NCI-H2227 (cell line): Measurements from ENCODE around the gene MTMR1.

Source experiments
- DNase-seq: peaks from one replicate; lab custom pipeline; 2025; ENCODE audit not compliant: unreplicated experiment; lab: John Stamatoyannopoulos, UW

MTMR1 gene

DNA sequence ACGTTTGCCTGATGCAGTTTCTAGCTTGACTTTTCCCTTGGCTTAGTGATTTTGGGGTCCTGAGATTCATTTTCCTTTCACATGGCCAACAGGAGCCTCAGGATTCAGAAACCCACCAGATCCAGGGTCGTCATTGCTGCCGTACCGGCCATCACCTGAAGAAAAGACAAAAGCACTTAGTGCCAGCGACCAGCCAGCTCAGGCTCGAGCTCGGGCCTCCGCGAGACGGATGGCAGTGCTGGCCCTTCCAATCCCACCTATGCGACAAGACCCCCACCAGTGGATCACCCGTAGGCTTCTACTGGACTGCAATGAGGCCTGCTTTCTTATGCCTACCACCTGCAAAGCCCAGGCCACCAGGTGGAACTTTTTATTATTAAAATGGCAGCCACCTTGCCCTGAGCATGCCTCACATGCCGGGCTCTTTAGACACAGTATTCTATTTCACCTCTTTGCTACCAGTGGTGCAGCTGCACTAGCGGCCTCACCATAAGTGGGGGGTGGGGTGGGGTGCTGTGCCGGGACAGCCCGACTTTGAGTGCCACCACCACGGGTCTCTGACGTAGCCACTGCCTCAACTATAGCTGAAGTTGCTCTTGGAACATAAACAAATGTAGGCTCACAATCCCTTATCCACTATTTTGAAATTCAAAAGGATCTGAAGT is 84.3 kb downstream of the MTMR1 start:
- no peak for DNase-seq

DNA sequence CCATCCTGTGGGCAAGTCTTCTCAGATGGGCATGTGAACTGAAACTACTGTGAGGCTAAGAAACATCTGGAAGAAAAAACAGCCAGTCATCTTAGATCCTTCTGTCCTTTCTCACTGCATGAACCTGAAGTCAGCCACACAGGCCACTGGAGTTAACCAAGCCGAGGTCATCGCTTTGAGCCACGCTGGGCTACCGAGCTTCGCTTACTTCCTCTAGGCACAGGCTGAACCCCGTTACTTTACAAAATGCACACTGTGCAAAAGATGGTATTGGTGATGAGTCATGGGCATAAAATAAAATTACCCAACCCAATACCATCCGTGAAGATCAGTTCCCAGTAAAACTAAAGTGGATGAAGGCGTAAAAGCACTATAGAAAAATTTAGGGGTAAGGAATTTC is 86.2 kb downstream of the MTMR1 start:
- DNase-seq = no peak

DNA sequence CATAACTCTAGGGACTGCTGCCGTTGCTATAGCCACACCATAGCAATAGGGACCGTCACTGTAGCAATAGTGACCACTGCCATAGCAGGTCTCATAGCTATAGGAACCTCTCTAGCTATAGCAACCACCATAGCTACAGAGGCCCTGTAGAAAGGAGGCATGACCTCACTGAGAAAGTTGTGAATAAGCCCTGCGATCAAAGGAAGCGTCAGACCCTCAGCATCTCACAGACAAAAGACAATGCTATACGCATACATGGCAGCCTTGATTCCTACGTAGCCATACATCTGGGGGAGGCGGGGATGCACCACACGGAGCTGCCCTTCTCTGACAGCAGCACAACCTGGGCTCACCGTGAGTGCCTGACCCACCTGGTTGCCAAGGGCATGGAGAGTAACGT is 88.5 kb downstream of the MTMR1 start:
- DNase-seq = no peak

DNA sequence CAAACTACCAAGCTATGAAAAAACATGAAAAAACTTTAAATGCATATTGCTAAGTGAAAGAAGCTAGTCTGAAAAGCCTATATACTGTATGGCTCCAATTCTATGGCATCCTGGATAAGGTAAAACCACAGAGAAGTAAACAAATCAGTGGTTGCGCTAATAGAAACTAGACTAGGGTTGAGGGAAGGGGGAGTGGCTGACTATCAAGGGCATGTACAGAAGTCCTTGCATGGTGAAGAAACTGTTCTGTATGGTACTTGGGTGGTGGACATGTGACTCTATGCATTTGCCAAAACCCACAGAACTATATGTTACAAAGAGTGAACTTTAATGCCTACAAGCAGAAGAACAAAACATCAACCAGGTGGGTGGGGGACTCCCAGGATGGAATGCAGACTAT is 96.8 kb downstream of the MTMR1 start:
- DNase-seq = no peak

DNA sequence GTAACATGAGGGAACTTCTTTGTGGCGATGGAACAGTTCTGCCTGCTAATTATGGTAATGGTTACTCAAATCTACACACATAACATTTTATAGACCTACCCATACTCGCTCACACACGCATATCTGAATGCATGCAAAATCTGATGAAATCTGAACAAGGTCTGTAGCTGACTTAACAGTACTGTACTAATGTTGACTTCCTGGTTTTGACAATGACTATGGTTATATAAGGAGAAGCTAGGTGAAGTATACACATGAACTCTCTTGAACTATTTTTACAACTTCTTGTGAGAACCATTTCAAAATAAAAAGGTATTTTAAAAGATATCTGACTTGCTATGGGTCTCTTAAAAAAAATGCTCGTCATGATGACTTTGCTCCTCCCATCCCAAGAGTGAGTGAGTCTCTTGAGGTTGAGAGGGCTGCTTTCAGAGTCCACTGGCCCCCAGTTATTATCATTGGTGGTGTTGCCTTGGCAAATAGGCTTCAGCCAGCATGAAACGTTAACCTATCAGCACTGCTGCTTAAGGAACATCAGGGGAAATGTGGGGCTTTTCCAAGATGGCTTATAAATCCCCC is 99.8 kb downstream of the MTMR1 start:
- DNase-seq = no peak

DNA sequence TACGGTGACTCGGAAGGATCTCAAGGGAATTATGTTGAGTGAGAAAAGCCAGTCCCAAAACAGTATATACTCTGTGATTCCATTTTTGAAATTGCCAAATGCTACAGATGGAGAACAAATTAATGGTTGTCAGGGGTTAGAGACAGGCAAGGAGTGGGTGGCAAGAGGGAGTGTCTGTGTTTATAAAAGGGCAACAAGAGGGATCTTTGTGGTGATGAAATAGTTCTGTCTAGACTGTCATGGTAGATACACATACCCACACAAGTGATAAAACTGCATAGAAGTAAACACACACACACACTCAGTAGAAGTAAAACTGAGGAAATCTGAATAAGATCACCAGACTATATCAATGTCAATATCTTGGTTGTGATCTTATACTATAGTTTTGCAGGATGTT is 112.5 kb downstream of the MTMR1 start:
- no peak for DNase-seq

DNA sequence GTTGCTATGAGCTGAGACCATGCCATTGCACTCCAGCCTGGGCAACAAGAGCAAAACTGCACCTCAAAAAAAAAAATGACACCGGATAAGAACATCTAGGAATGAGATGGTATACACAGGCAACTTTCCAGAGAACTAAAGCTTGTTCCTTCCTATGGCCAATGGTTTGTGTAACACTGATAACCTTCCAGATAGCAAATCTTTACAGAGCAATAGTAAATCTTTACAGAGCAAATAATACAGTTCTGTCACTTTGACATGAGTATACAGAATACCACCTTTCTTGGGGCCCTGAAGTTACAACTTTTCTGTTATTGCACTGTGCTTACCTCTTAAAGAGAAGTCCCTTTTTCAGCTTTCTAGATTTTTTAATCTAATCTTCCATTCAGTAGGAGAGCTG is 113.6 kb downstream of the MTMR1 start:
- no peak for DNase-seq

DNA sequence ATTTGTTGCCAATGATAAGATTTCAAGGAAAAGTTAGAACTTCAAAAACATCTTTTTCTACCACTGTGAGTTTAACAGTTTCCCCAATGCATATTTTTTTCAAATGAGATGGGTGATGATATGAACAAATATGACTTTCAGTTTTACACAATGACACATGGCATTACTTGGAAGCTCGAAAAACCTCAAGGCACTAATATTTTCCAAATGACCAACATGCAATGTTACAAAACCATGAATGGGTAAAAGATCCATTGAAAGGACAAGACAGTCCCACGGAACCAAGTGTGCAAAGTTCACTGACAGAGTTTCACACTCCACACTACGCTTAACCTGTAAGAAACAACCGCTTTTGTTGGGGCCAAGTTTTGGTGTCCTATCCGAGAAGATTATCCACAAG is 120.7 kb downstream of the MTMR1 start:
- DNase-seq = no peak
